Endothelial cell of umbilical vein (primary cell): ENCODE results near the gene PRPF31.

Experiments used
- CTCF ChIP-seq, 2 donors: IDR thresholded peaks; 1 replicate in 1 of 2; 2 replicates in 1 of 2; pipeline ENCODE4 v1.5.1; 2011; ENCODE audit warnings: low read length in 2 of 2, mild to moderate bottlenecking in 2 of 2, moderate library complexity in 2 of 2, control low read depth in 1 of 2, inconsistent platforms in 1 of 2, low read depth in 1 of 2; ENCODE audit not compliant: insufficient read depth in 1 of 2; ENCODE audit errors: extremely low read depth in 1 of 2
- EZH2 ChIP-seq: IDR thresholded peaks from 2 replicates; pipeline ENCODE4 v1.6.1; 2012; ENCODE audit warnings: borderline replicate concordance, low read depth, mild to moderate bottlenecking, moderate library complexity, low read length, inconsistent platforms; ENCODE audit not compliant: severe bottlenecking
- FOS ChIP-seq: IDR thresholded peaks from 2 replicates; pipeline ENCODE4 v1.6.1; 2011; ENCODE audit warnings: mild to moderate bottlenecking, low read length, moderate library complexity, borderline replicate concordance; ENCODE audit not compliant: insufficient read depth
- GATA2 ChIP-seq: IDR thresholded peaks from 2 replicates; pipeline ENCODE4 v1.7.0; 2011; ENCODE audit warnings: low read depth, mild to moderate bottlenecking, moderate library complexity, mixed read lengths, low read length; ENCODE audit not compliant: insufficient read length, insufficient read depth
- JUN ChIP-seq: IDR thresholded peaks from 2 replicates; pipeline ENCODE4 v1.6.1; 2011; ENCODE audit warnings: borderline replicate concordance, low read depth; ENCODE audit not compliant: insufficient read length, insufficient read depth
- MYC ChIP-seq: IDR thresholded peaks from one replicate; pipeline ENCODE4 v1.6.1; 2011; ENCODE audit warnings: mild to moderate bottlenecking, low read depth, low read length
- POLR2A ChIP-seq: IDR thresholded peaks from 2 replicates; pipeline ENCODE4 v1.6.1; 2012; ENCODE audit warnings: low read depth, mild to moderate bottlenecking, control low read depth, low read length
- POLR2AphosphoS5 ChIP-seq: IDR thresholded peaks from 2 replicates; pipeline ENCODE4 v1.6.1; 2012; ENCODE audit warnings: low read depth, mild to moderate bottlenecking, control low read depth, low read length, moderate library complexity; ENCODE audit not compliant: insufficient read depth
- TF ChIP-seq, protein P1 (sequence below): IDR thresholded peaks from 2 replicates; pipeline ENCODE4 v1.6.1; 2011; ENCODE audit not compliant: insufficient read depth, insufficient read length

DNA sequence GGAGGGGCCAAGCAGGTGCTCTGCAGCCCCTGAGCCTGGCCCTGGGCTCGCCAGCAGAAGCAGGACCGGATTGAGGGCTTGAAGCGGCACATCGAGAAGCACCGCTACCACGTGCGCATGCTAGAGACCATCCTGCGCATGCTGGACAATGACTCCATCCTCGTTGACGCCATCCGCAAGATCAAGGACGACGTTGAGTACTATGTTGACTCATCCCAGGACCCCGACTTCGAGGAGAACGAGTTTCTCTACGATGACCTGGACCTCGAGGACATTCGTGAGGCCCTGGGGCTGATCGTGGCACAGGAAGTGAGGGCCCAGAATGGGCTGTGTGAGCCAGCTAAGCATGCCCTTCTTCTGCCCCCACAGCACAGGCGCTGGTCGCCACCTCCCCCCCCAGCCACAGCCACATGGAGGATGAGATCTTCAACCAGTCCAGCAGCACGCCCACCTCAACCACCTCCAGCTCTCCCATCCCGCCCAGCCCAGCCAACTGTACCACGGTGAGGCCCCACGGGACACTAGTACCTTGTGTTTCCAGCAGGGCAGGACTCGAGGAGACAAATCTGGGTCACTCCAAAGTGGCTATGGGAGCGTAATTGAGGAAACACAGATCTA is 30.1 kb downstream of the PRPF31 start:
- TF ChIP-seq POLR2A (no peak), CTCF (IDR thresholded peaks at IDR 0.05; ENCODE audit: extremely low read depth in 1 of 2, insufficient read depth in 1 of 2, low read depth in 1 of 2, low read length in 2 of 2) (no peak), MYC (no peak), POLR2AphosphoS5 (no peak), GATA2 (no peak), EZH2 (no peak), FOS (no peak), JUN (no peak)
- TF ChIP-seq, protein P1, sequence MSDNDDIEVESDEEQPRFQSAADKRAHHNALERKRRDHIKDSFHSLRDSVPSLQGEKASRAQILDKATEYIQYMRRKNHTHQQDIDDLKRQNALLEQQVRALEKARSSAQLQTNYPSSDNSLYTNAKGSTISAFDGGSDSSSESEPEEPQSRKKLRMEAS = no peak
